Neural cell (in vitro differentiated cells): ENCODE data around the gene HOXC9. TPM values are rescaled to one million over a fixed set of nuclear protein-coding genes. Genes with fewer than 3 reads are reported as not detected.

Experiments used
- H2AFZ ChIP-seq: fragments of 200-600, 300-800 bp; sonication (generic), shearing (Covaris generic); 2 replicates; pipeline ENCODE4 v1.6.0; 2014; ENCODE audit warnings: low read depth, mild to moderate bottlenecking, antibody characterized with exemption, low read length, moderate library complexity
- H3F3A ChIP-seq: fragments of 200-600 bp; shearing (Covaris generic); 2 replicates; pipeline ENCODE4 v1.6.1; 2016; ENCODE audit warnings: mild to moderate bottlenecking, moderate library complexity, mixed read lengths, antibody characterized with exemption, low read length; ENCODE audit not compliant: insufficient read depth, poor library complexity, severe bottlenecking
- H3K27ac ChIP-seq: fragments of 200-600, 300-800 bp; sonication (generic), shearing (Covaris generic); 2 replicates; pipeline ENCODE4 v1.5.1; 2014; ENCODE audit warnings: mild to moderate bottlenecking, low read length, moderate library complexity
- H3K27me3 ChIP-seq: fragments of 300-800, 200-600 bp; sonication (generic), shearing (Covaris generic); 2 replicates; pipeline ENCODE4 v1.6.0; 2014; ENCODE audit warnings: mild to moderate bottlenecking, low read depth, low read length, moderate library complexity; ENCODE audit not compliant: insufficient read depth
- H3K36me3 ChIP-seq: fragments of 300-800, 200-600 bp; sonication (generic), shearing (Covaris generic); 2 replicates; pipeline ENCODE4 v1.5.1; 2014; ENCODE audit warnings: mild to moderate bottlenecking, antibody characterized with exemption, low read length, moderate library complexity; ENCODE audit not compliant: insufficient read depth
- H3K4me2 ChIP-seq: fragments of 300-800, 200-600 bp; sonication (generic), shearing (Covaris generic); 2 replicates; pipeline ENCODE4 v1.6.0; 2014; ENCODE audit warnings: mild to moderate bottlenecking, low read length
- H3K4me3 ChIP-seq: fragments of 300-800, 200-600 bp; sonication (generic), shearing (Covaris generic); 2 replicates; pipeline ENCODE4 v1.5.1; 2014; ENCODE audit warnings: mild to moderate bottlenecking, low read length, moderate library complexity
- H3K79me2 ChIP-seq: fragments of 200-600 bp; shearing (Covaris generic); replicated peaks from 2 replicates; pipeline ENCODE4 v1.6.0; 2014; ENCODE audit warnings: mild to moderate bottlenecking, low read length, moderate library complexity; ENCODE audit not compliant: insufficient read depth
- H3K9ac ChIP-seq: fragments of 300-800, 200-600 bp; sonication (generic), shearing (Covaris generic); 2 replicates; pipeline ENCODE4 v1.6.1; 2016; ENCODE audit warnings: mild to moderate bottlenecking, low read length, mixed read lengths
- H3K9me2 ChIP-seq: fragments of 200-600 bp; shearing (Covaris generic); 2 replicates; pipeline ENCODE4 v1.6.1; 2016; ENCODE audit warnings: mild to moderate bottlenecking, low read length, mixed read lengths; ENCODE audit not compliant: insufficient read depth
- H3K9me3 ChIP-seq: fragments of 200-600, 300-800 bp; sonication (generic), shearing (Covaris generic); 2 replicates; pipeline ENCODE4 v1.6.1; 2016; ENCODE audit warnings: mild to moderate bottlenecking, mixed run types, low read length, moderate library complexity, mixed read lengths
- H4K20me1 ChIP-seq: fragments of 200-600 bp; shearing (Covaris generic); 2 replicates; pipeline ENCODE4 v1.6.1; 2016; ENCODE audit warnings: mild to moderate bottlenecking, mixed run types; ENCODE audit not compliant: insufficient read depth
- CTCF ChIP-seq: fragments of 450-650 bp; IDR thresholded peaks from 2 replicates; pipeline ENCODE4 v1.5.1; 2014; ENCODE audit warnings: antibody characterized with exemption, mild to moderate bottlenecking, moderate library complexity; ENCODE audit not compliant: poor library complexity, severe bottlenecking
- EP300 ChIP-seq: fragments of 450-650 bp; conservative IDR thresholded peaks from 2 replicates; pipeline ENCODE4 v1.6.1; 2014; ENCODE audit warnings: antibody characterized with exemption, mild to moderate bottlenecking, moderate library complexity; ENCODE audit not compliant: poor library complexity, severe bottlenecking
- EZH2 ChIP-seq: fragments of 200-600, 300-800 bp; shearing (Covaris generic), sonication (generic); IDR thresholded peaks from 2 replicates; pipeline ENCODE4 v1.6.1; 2014; ENCODE audit warnings: antibody characterized with exemption, low read length, borderline replicate concordance, mild to moderate bottlenecking; ENCODE audit not compliant: insufficient read depth, poor library complexity, severe bottlenecking
- MXI1 ChIP-seq: fragments of 450-650 bp; conservative IDR thresholded peaks from 2 replicates; pipeline ENCODE4 v1.6.1; 2014; ENCODE audit warnings: antibody characterized with exemption, mild to moderate bottlenecking; ENCODE audit not compliant: poor library complexity, severe bottlenecking
- POLR2AphosphoS5 ChIP-seq: IDR thresholded peaks from 2 replicates; pipeline ENCODE4 v1.6.1; 2012
- RAD21 ChIP-seq: fragments of 450-650 bp; conservative IDR thresholded peaks from 2 replicates; pipeline ENCODE4 v1.6.1; 2014; ENCODE audit warnings: antibody characterized with exemption, mild to moderate bottlenecking, moderate library complexity
- SMC3 ChIP-seq: fragments of 450-650 bp; conservative IDR thresholded peaks from 2 replicates; pipeline ENCODE4 v1.6.1; 2014; ENCODE audit warnings: antibody characterized with exemption, mild to moderate bottlenecking, moderate library complexity; ENCODE audit not compliant: poor library complexity
- TAF1 ChIP-seq: IDR thresholded peaks from 2 replicates; pipeline ENCODE4 v1.6.1; 2012; ENCODE audit warnings: low read depth
- polyA plus RNA-seq: library from polyadenylated mRNA; depleted of rRNA; stranded (reverse); fragments of >200 nt; gene quantifications from 2 replicates; pipeline ENCODE4 v1.2.3, GENCODE V29; 2014

The HOXC9 gene
- polyA plus RNA-seq, 1 donor from 2014 or later = not detected

- no peaks in the 10 kb centered on the region for H3K79me2 ChIP-seq
- no peaks in the 10 kb centered on the region for H4K20me1 ChIP-seq
- TF ChIP-seq RAD21 (no peak), SMC3 (no peak), TAF1 (no peak), MXI1 (no peak), POLR2AphosphoS5 (no peak), EZH2 (no peak), EP300 (no peak), CTCF (no peak)
- no peaks in the 10 kb centered on the region for H3K9me3 ChIP-seq
- H3K27me3 ChIP-seq = peaks cover 100% of the 10 kb centered on the region
- no peak overlapping the region for H3K9ac ChIP-seq
- no peak overlapping the region for H3K4me2 ChIP-seq
- H3K36me3 ChIP-seq = no peaks in the 10 kb centered on the region
- H3K27ac ChIP-seq = no peak overlapping the region
- no peak overlapping the region for H3K4me3 ChIP-seq
- H3K9me2 ChIP-seq = no peaks in the 10 kb centered on the region
- H3F3A ChIP-seq = no peaks in the 10 kb centered on the region
- no peak overlapping the region for H2AFZ ChIP-seq
These were observed 48.0 kb downstream of the HOXC9 start for GRCh38 chr12:54047964-54048303.

- Histone ChIP-seq H3F3A (no peaks in the 10 kb centered on the region), H3K4me3 (no peak overlapping the region), H3K27ac (no peak overlapping the region), H3K9ac (no peak overlapping the region), H4K20me1 (no peaks in the 10 kb centered on the region), H3K36me3 (no peaks in the 10 kb centered on the region), H2AFZ (no peak overlapping the region), H3K79me2 (no peaks in the 10 kb centered on the region), H3K9me2 (no peaks in the 10 kb centered on the region), H3K4me2 (no peak overlapping the region), H3K9me3 (no peaks in the 10 kb centered on the region), H3K27me3 (peaks cover 100% of the 10 kb centered on the region)
- TF ChIP-seq SMC3 = no peak
- no peak for TF ChIP-seq EP300
- TF ChIP-seq EZH2 = no peak
- no peak for TF ChIP-seq CTCF
- TF ChIP-seq POLR2AphosphoS5 = no peak
- no peak for TF ChIP-seq RAD21
- TF ChIP-seq MXI1 = no peak
- no peak for TF ChIP-seq TAF1
These were observed 48.6 kb downstream of the HOXC9 start for GRCh38 chr12:54048406-54049093.

GRCh38 chr12:54049108-54049507 is 49.1 kb downstream of the HOXC9 start:
- H3K9me3 ChIP-seq = no peaks in the 10 kb centered on the region
- no peaks in the 10 kb centered on the region for H3K9me2 ChIP-seq
- H3K4me2 ChIP-seq = no peak overlapping the region
- H3K79me2 ChIP-seq = no peaks in the 10 kb centered on the region
- no peaks in the 10 kb centered on the region for H4K20me1 ChIP-seq
- H3F3A ChIP-seq = no peaks in the 10 kb centered on the region
- H3K4me3 ChIP-seq = no peak overlapping the region
- TF ChIP-seq SMC3 = no peak
- no peak for TF ChIP-seq TAF1
- peak; percentile 17 for TF ChIP-seq POLR2AphosphoS5
- no peak overlapping the region for H3K9ac ChIP-seq
- no peak overlapping the region for H2AFZ ChIP-seq
- H3K36me3 ChIP-seq = no peaks in the 10 kb centered on the region
- no peak overlapping the region for H3K27ac ChIP-seq
- peaks cover 100% of the 10 kb centered on the region for H3K27me3 ChIP-seq
